HEK293 (cell line): ENCODE results near the gene TMEM238L.

Source experiments
- KLF16 ChIP-seq: fragments of 450-650 bp; formaldehyde crosslinking; IDR thresholded peaks from 2 replicates; pipeline ENCODE4 v1.5.1; 2017; ENCODE audit warnings: missing biosample characterization, missing genetic modification characterization
- TCF7L2 ChIP-seq: IDR thresholded peaks from 2 replicates; pipeline ENCODE4 v1.6.1; 2011; ENCODE audit warnings: low read depth, mild to moderate bottlenecking, inconsistent platforms, low read length, moderate library complexity, borderline replicate concordance
- YY1 ChIP-seq: fragments of 450-650 bp; formaldehyde crosslinking; IDR thresholded peaks from 2 replicates; pipeline ENCODE4 v1.5.1; 2018; ENCODE audit warnings: missing biosample characterization, missing genetic modification characterization
- ZBTB21 ChIP-seq: fragments of 450-650 bp; formaldehyde crosslinking; IDR thresholded peaks from 2 replicates; pipeline ENCODE4 v1.5.1; 2017; ENCODE audit warnings: missing biosample characterization, missing genetic modification characterization
- ZEB2 ChIP-seq: fragments of 450-650 bp; formaldehyde crosslinking; IDR thresholded peaks from 2 replicates; pipeline ENCODE4 v1.5.1; 2016; ENCODE audit warnings: missing biosample characterization, missing genetic modification characterization
- ZNF174 ChIP-seq: fragments of 450-650 bp; formaldehyde crosslinking; IDR thresholded peaks from 2 replicates; pipeline ENCODE4 v1.5.0; 2017; ENCODE audit warnings: missing biosample characterization, mild to moderate bottlenecking, missing genetic modification characterization
- ZNF274 ChIP-seq, 2 experiments: fragments of 200-500 bp in 1 of 2; fragments of 450-650 bp in 1 of 2; sonication (Bioruptor generic) in 1 of 2; formaldehyde crosslinking in 1 of 2; IDR thresholded peaks; 2 replicates each; pipeline versions ENCODE4 v1.5.1 to v1.6.1; 2014 to 2016; ENCODE audit warnings: borderline replicate concordance in 1 of 2, inconsistent platforms in 1 of 2, low read length in 1 of 2, missing biosample characterization in 1 of 2, missing genetic modification characterization in 1 of 2
- ZNF37A ChIP-seq: fragments of 450-650 bp; IDR thresholded peaks from 2 replicates; pipeline ENCODE4 v1.5.1; 2018; ENCODE audit warnings: missing biosample characterization, missing genetic modification characterization
- ZNF391 ChIP-seq: fragments of 450-650 bp; formaldehyde crosslinking; IDR thresholded peaks from 2 replicates; pipeline ENCODE4 v1.5.1; 2016; ENCODE audit warnings: low read depth, missing biosample characterization, missing genetic modification characterization, borderline replicate concordance
- ZNF521 ChIP-seq: fragments of 450-650 bp; formaldehyde crosslinking; IDR thresholded peaks from 2 replicates; pipeline ENCODE4 v1.5.1; 2017; ENCODE audit warnings: missing biosample characterization, mild to moderate bottlenecking, missing genetic modification characterization
- ZNF777 ChIP-seq: fragments of 450-650 bp; formaldehyde crosslinking; IDR thresholded peaks from 2 replicates; pipeline ENCODE4 v1.5.1; 2017; ENCODE audit warnings: missing biosample characterization, missing genetic modification characterization, borderline replicate concordance
- TF ChIP-seq, protein P1 (sequence below): fragments of 450-650 bp; formaldehyde crosslinking; IDR thresholded peaks from 2 replicates; pipeline ENCODE4 v1.5.1; 2016; ENCODE audit warnings: missing biosample characterization, missing genetic modification characterization
- TF ChIP-seq, protein P2 (sequence below): fragments of 450-650 bp; formaldehyde crosslinking; IDR thresholded peaks from 2 replicates; pipeline ENCODE4 v1.5.1; 2016; ENCODE audit warnings: missing biosample characterization, missing genetic modification characterization, low read depth
- TF ChIP-seq, protein P3 (sequence below): sonication (generic); formaldehyde crosslinking; IDR thresholded peaks from 2 replicates; pipeline ENCODE4 v1.8.1; 2022; ENCODE audit warnings: mild to moderate bottlenecking, moderate library complexity, missing genetic modification reagents

DNA sequence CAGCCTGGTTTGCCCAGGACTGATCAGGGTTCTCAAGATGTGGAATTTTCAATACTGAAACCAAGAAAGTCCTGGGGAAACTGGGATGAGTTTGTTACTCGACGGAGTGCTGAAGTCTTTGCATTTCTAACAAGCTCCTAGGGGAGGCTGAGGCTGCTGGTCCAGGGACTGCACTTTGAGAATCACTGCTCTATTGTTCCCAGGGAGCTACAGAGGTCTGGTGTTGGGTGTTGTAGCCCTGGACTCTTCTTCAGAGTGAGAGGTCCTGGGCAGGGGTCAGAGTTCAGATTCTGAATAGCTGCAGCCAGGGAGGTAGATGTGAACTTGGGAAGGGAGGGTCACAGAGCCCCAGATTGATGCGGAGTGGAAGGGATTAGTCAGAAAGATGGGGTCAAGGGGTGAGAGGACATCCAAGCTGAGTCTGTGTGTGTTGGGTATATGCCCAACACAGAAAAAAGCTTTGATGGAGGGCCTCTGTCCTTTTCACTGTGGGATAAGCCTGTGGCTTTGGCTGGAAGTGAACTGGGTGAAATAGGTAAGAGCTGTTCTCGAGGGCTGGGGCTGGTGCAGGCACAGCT, 14.1 kb downstream of the TMEM238L start:
- TF ChIP-seq, protein P1, sequence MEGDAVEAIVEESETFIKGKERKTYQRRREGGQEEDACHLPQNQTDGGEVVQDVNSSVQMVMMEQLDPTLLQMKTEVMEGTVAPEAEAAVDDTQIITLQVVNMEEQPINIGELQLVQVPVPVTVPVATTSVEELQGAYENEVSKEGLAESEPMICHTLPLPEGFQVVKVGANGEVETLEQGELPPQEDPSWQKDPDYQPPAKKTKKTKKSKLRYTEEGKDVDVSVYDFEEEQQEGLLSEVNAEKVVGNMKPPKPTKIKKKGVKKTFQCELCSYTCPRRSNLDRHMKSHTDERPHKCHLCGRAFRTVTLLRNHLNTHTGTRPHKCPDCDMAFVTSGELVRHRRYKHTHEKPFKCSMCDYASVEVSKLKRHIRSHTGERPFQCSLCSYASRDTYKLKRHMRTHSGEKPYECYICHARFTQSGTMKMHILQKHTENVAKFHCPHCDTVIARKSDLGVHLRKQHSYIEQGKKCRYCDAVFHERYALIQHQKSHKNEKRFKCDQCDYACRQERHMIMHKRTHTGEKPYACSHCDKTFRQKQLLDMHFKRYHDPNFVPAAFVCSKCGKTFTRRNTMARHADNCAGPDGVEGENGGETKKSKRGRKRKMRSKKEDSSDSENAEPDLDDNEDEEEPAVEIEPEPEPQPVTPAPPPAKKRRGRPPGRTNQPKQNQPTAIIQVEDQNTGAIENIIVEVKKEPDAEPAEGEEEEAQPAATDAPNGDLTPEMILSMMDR (tag by site-specific recombination): no peak
- TF ChIP-seq ZBTB21 (no peak), ZEB2 (tag by site-specific recombination) (no peak), ZNF391 (tag by site-specific recombination) (no peak), ZNF777 (tag by site-specific recombination) (no peak), ZNF521 (no peak), TCF7L2 (no peak), ZNF37A (tag by site-specific recombination) (no peak), ZNF274 (IDR thresholded peaks at IDR 0.05; ENCODE audit: low read length) (no peak), ZNF274 (tag by site-specific recombination; IDR thresholded peaks at IDR 0.05; ENCODE audit: borderline replicate concordance) (no peak), YY1 (tag by site-specific recombination) (no peak), KLF16 (no peak), ZNF174 (no peak)
- TF ChIP-seq, protein P2, sequence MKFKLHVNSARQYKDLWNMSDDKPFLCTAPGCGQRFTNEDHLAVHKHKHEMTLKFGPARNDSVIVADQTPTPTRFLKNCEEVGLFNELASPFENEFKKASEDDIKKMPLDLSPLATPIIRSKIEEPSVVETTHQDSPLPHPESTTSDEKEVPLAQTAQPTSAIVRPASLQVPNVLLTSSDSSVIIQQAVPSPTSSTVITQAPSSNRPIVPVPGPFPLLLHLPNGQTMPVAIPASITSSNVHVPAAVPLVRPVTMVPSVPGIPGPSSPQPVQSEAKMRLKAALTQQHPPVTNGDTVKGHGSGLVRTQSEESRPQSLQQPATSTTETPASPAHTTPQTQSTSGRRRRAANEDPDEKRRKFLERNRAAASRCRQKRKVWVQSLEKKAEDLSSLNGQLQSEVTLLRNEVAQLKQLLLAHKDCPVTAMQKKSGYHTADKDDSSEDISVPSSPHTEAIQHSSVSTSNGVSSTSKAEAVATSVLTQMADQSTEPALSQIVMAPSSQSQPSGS (tag by site-specific recombination): no peak
- TF ChIP-seq, protein P3, sequence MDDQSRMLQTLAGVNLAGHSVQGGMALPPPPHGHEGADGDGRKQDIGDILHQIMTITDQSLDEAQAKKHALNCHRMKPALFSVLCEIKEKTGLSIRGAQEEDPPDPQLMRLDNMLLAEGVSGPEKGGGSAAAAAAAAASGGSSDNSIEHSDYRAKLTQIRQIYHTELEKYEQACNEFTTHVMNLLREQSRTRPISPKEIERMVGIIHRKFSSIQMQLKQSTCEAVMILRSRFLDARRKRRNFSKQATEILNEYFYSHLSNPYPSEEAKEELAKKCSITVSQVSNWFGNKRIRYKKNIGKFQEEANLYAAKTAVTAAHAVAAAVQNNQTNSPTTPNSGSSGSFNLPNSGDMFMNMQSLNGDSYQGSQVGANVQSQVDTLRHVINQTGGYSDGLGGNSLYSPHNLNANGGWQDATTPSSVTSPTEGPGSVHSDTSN (CRISPR knock-in tag): no peak
